Skeletal muscle satellite cell (primary cell): ENCODE data around the gene AGBL4.

Experiments used
- H3K27me3 ChIP-seq: 2 replicates; pipeline ENCODE4 v1.7.0; 2013; ENCODE audit warnings: low read length; ENCODE audit not compliant: control insufficient read depth, insufficient read depth
- H3K36me3 ChIP-seq: 2 replicates; pipeline ENCODE4 v1.7.0; 2013; ENCODE audit warnings: mild to moderate bottlenecking, control low read depth, low read length; ENCODE audit not compliant: insufficient read depth
- H3K4me1 ChIP-seq: 2 replicates; pipeline ENCODE4 v1.7.0; 2013; ENCODE audit warnings: low read length; ENCODE audit not compliant: control insufficient read depth, insufficient read depth
- H3K4me2 ChIP-seq: 2 replicates; pipeline ENCODE4 v1.7.0; 2013; ENCODE audit warnings: mild to moderate bottlenecking, low read length
- H3K4me3 ChIP-seq: 2 replicates; pipeline ENCODE4 v1.7.0; 2013; ENCODE audit warnings: low read length
- H3K9ac ChIP-seq: 2 replicates; pipeline ENCODE4 v1.7.0; 2013; ENCODE audit warnings: mild to moderate bottlenecking, low read depth, low read length, moderate library complexity
- H3K9me3 ChIP-seq: replicated peaks from 2 replicates; pipeline ENCODE4 v1.7.0; 2013; ENCODE audit warnings: mild to moderate bottlenecking, control low read depth, low read length

Gene AGBL4

DNA sequence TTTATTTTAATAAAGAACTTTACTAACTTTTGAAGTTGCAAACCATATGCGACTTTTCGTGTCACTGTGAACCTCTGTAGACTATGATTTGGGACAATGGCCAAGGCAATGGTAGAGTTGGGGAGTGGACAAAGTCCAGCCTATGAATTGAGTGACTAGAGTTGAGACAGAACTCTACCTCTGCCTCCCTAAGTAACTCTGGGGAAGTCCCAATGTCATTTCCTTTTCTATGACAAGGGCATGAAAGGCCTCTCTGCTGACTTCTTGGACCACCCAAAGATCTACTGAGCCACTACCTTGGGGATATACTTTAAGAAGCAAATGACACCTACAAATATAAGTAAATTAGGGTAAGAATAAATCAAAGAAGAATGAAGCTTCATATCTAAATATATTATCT is 1266.4 kb downstream of the AGBL4 start:
- H3K4me2 ChIP-seq = no peak overlapping the region
- H3K36me3 ChIP-seq = no peaks in the 10 kb centered on the region
- H3K9ac ChIP-seq = no peak overlapping the region
- no peak overlapping the region for H3K4me3 ChIP-seq
- H3K9me3 ChIP-seq = no peaks in the 10 kb centered on the region
- no peaks in the 10 kb centered on the region for H3K27me3 ChIP-seq
- peaks cover 12% of the 10 kb centered on the region for H3K4me1 ChIP-seq

DNA sequence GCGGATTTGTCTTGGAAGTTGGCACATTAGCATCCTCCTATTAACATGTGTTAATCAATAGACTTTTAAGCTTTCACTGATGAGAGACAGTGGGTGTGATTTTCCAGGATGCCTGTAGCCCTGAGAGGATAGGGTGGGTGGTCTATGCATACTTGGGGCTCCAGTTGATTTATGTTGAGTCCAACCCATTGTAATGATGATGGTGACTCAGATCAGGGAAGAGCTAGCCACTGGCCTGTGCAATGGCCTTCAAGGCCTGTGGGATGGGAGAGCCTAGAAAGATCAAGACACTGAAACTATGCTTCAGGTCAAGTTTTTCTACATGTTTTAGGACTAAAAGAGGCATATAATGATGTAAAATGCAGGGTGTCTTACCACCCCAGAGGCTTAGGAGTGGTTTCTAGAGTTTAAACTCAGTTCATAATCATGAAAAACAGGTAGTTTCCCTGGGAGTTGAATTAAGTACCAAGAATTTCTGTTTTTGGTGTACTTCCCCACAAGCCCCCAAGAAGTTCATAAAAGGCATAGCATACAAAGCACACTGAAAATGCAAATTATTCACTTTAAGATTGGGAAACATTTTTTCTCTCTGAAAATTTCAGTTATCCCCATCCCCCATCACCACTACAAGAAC is 1267.0 kb downstream of the AGBL4 start:
- no peak overlapping the region for H3K4me2 ChIP-seq
- H3K36me3 ChIP-seq = no peaks in the 10 kb centered on the region

DNA sequence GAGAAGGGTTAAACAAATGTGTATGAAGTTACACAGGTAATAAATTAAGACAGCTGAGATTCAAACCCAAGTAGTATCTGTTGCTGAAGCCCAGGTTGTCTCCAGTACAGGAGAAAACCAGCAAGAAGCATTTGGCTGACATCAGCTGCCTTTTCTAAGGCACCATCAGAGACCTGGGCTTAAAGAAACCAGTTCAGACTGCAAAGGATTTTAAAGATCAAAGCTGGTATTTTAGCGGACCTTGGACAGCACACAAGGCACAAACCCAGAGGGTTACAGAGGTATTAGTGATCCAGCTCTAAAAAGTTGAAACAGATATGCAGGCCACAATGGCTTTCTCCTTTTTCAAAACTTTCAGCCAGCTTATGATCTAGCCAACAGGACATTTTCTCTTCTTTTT is 1270.5 kb downstream of the AGBL4 start:
- Histone ChIP-seq H3K4me1 (no peaks in the 10 kb centered on the region), H3K27me3 (no peaks in the 10 kb centered on the region), H3K9ac (no peak overlapping the region), H3K4me3 (no peak overlapping the region), H3K36me3 (no peaks in the 10 kb centered on the region), H3K4me2 (no peak overlapping the region), H3K9me3 (no peaks in the 10 kb centered on the region)

More for the DNA sequence above, 1267.0 kb downstream of the AGBL4 start:
- Histone ChIP-seq H3K4me1 (peaks cover 9% of the 10 kb centered on the region), H3K9me3 (no peaks in the 10 kb centered on the region), H3K27me3 (no peaks in the 10 kb centered on the region), H3K9ac (no peak overlapping the region), H3K4me3 (no peak overlapping the region)

DNA sequence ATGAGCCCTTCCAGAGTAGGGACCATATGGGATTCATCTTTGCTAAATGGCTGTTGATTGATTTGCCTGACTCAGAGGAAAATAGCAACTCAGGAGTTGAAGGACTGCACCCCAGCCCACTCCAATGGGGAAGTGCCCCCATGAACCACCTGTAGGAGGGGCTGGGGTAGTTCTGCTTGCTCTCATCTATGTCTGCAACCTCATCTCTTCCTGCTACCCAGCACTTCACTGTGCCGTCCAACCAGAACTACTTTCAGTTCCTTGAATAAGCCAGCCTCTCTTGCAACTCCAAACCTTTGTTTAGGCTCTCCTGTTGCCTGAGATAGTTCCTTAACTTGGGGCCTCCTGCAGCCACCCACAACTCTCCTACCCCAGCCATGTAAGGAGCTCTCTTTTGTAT is 1273.6 kb downstream of the AGBL4 start:
- Histone ChIP-seq H3K27me3 (no peaks in the 10 kb centered on the region), H3K4me3 (no peak overlapping the region), H3K4me2 (no peak overlapping the region), H3K4me1 (no peaks in the 10 kb centered on the region), H3K36me3 (no peaks in the 10 kb centered on the region), H3K9ac (no peak overlapping the region), H3K9me3 (no peaks in the 10 kb centered on the region)

DNA sequence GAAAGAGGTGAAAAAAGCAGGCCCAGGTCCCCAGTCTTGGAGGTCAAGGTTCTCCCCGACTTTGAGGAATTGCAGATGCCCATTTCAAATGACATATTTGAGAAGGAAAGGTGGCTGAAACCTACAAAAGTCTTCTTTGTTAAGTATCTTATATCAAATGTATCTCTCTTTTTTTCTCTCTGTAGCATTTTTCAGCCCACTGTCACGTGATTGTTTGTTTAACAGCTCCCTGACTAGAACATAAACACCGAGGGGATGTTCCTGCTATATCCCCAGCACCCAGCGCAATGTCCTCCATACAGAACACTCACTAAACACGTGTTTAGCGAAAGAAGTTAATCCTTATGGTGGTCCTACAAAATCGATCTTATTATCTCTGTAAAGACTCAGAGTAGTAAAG is 1274.7 kb downstream of the AGBL4 start:
- Histone ChIP-seq H3K36me3 (no peaks in the 10 kb centered on the region), H3K9ac (no peak overlapping the region), H3K4me2 (no peak overlapping the region), H3K4me1 (no peaks in the 10 kb centered on the region), H3K27me3 (no peaks in the 10 kb centered on the region), H3K9me3 (no peaks in the 10 kb centered on the region), H3K4me3 (no peak overlapping the region)

DNA sequence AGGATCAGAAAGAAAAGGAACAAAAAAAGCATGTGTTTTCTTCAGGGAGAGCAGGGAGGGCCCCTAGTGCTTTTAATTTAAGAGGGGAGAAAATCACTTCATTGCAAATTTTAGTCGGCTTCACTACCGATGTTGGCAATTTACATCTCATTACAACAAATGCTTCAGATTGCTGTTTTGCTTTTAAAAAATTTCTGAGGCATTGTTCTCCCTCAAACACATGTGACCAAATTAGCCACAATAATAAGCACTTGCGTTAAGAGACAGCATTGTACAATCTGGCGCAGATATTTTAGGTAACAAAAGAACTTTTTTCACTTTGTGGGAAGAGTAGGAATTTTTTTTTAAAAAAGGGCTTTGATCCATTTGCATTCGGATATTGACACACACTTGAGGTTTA is 1276.8 kb downstream of the AGBL4 start:
- no peaks in the 10 kb centered on the region for H3K27me3 ChIP-seq
- no peaks in the 10 kb centered on the region for H3K36me3 ChIP-seq
- H3K4me2 ChIP-seq = no peak overlapping the region
- no peak overlapping the region for H3K9ac ChIP-seq
- no peaks in the 10 kb centered on the region for H3K9me3 ChIP-seq
- H3K4me3 ChIP-seq = no peak overlapping the region
- H3K4me1 ChIP-seq = no peaks in the 10 kb centered on the region

DNA sequence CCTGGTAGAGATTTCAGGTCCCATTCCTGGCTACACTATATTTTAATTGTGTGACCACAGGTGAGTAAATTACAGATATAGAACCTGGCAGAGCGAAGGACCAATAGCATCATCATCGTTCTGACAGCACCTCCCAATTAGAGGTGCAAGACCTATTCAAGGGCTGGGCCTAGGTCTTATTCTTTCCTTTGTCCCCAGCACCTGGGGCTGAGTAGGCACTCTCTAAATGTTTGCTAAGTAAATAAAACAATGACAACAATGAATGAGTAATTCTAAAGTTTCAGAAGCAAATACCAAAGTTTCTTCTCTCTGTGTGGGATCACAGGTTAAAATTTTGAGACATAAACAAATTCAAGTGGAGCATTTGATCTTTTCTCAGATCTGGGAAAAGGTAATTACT is 1279.7 kb downstream of the AGBL4 start:
- H3K27me3 ChIP-seq = no peaks in the 10 kb centered on the region
- H3K4me1 ChIP-seq = no peaks in the 10 kb centered on the region
- H3K9me3 ChIP-seq = no peaks in the 10 kb centered on the region
- no peaks in the 10 kb centered on the region for H3K36me3 ChIP-seq
- no peak overlapping the region for H3K4me3 ChIP-seq
- no peak overlapping the region for H3K4me2 ChIP-seq
- no peak overlapping the region for H3K9ac ChIP-seq

DNA sequence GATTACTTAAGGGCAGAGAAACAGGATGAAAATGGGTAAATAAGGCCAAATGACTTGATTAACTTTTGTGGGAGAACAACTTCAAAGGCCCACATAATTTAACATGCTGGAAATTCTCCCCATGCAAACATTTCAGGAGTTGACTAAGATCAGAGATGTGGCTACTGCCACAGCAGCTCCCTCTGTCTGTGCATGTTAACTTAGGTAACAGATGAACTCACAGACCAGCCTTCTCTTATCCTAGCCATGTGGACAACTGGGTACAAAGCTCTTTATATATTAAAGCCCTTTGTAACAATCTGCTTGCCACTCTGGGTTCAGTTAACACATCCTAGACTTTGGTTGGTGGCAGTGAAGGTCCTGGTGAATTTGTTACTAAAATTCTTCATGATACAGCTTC is 1280.3 kb downstream of the AGBL4 start:
- H3K4me2 ChIP-seq = no peak overlapping the region
- no peaks in the 10 kb centered on the region for H3K36me3 ChIP-seq
- H3K4me1 ChIP-seq = no peaks in the 10 kb centered on the region
- no peaks in the 10 kb centered on the region for H3K27me3 ChIP-seq
- no peaks in the 10 kb centered on the region for H3K9me3 ChIP-seq
- no peak overlapping the region for H3K4me3 ChIP-seq
- no peak overlapping the region for H3K9ac ChIP-seq

DNA sequence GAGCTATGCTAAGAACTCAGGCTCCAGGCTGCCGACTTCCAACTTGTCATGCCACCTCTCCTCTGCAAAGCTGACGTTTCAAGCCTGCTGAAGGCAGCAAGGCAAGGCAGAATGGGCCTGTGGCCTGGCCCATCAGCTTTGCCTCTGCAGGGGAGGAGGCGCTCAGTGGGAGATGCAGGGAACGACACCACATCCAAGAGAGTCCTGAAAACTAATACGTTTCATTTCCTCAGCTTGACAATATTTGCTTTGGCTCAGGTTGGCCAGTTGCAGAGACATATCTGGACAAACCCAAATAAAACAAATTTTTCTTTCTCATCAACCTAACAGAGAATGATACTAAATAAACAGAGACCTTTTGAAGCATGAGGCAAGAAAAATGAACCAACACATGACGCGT is 1282.4 kb downstream of the AGBL4 start:
- H3K9me3 ChIP-seq = no peaks in the 10 kb centered on the region
- no peaks in the 10 kb centered on the region for H3K4me1 ChIP-seq
- H3K9ac ChIP-seq = no peak overlapping the region
- H3K36me3 ChIP-seq = no peaks in the 10 kb centered on the region
- no peak overlapping the region for H3K4me2 ChIP-seq
- no peaks in the 10 kb centered on the region for H3K27me3 ChIP-seq
- H3K4me3 ChIP-seq = no peak overlapping the region

DNA sequence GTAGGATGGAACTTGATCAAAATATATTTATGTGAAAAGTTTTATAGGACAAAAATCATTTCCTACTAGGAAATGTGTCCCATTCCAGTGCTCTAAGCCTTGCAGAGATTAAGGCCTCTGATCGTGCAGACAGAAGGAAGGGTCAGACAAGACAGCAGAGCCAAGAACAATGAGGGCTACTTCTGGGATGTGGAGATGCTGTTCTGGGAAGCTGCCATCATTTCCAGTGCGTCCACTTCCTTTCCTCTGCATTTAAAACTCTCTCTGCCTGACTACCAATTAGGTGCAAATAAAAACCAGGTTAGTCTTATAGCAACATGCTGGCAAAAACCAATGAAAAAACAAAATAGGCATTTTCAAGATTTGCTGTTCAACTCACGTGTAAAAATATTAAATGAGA is 1283.1 kb downstream of the AGBL4 start:
- H3K4me3 ChIP-seq = no peak overlapping the region
- no peaks in the 10 kb centered on the region for H3K9me3 ChIP-seq
- no peaks in the 10 kb centered on the region for H3K36me3 ChIP-seq
- no peak overlapping the region for H3K4me2 ChIP-seq
- no peaks in the 10 kb centered on the region for H3K4me1 ChIP-seq
- H3K9ac ChIP-seq = no peak overlapping the region
- no peaks in the 10 kb centered on the region for H3K27me3 ChIP-seq

DNA sequence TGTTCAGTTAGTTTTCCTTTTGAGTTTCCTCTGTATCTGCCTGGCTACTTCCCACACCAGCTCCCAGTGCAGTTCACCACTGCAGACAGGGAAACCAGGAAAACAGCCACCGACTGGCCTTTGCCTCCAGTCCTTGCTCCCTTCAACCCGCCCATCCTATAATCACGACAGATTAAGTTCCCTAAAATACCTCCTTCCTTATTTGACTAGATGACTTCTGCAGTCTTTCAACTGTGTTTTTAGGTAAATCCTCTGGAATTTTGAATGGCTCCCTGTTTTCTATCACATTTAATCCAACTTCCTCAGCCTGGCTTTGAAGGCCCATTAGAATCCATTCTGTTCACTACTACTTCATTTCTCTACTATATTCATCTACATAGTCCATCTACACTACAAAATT is 1284.7 kb downstream of the AGBL4 start:
- Histone ChIP-seq H3K9ac (no peak overlapping the region), H3K27me3 (no peaks in the 10 kb centered on the region), H3K36me3 (no peaks in the 10 kb centered on the region), H3K4me1 (no peaks in the 10 kb centered on the region), H3K4me2 (no peak overlapping the region), H3K4me3 (no peak overlapping the region), H3K9me3 (no peaks in the 10 kb centered on the region)

DNA sequence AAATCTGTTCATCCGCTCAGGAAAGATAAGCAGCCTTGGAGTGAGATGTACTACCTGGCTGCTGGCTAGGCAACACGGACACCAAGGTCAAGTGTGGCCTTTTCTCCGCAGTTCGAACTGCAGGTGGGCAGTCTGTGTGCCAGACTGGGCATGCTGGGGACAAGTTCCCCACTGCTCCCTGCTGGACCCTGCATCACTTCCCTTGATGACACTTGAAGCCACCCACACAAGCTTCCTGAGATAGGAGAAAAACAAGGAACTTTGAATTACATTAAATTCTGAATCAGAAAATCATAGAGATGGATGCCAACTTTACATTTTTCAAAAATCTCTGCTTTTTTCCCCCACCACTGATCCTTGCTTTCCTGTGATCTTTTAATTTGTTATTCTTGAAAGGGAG is 1285.4 kb downstream of the AGBL4 start:
- H3K36me3 ChIP-seq = no peaks in the 10 kb centered on the region
- H3K9ac ChIP-seq = no peak overlapping the region
- no peaks in the 10 kb centered on the region for H3K9me3 ChIP-seq
- no peaks in the 10 kb centered on the region for H3K4me1 ChIP-seq
- no peak overlapping the region for H3K4me2 ChIP-seq
- no peaks in the 10 kb centered on the region for H3K27me3 ChIP-seq
- H3K4me3 ChIP-seq = no peak overlapping the region
